ENCODE measurements around the gene RNPS1.

The RNPS1 gene

DNA sequence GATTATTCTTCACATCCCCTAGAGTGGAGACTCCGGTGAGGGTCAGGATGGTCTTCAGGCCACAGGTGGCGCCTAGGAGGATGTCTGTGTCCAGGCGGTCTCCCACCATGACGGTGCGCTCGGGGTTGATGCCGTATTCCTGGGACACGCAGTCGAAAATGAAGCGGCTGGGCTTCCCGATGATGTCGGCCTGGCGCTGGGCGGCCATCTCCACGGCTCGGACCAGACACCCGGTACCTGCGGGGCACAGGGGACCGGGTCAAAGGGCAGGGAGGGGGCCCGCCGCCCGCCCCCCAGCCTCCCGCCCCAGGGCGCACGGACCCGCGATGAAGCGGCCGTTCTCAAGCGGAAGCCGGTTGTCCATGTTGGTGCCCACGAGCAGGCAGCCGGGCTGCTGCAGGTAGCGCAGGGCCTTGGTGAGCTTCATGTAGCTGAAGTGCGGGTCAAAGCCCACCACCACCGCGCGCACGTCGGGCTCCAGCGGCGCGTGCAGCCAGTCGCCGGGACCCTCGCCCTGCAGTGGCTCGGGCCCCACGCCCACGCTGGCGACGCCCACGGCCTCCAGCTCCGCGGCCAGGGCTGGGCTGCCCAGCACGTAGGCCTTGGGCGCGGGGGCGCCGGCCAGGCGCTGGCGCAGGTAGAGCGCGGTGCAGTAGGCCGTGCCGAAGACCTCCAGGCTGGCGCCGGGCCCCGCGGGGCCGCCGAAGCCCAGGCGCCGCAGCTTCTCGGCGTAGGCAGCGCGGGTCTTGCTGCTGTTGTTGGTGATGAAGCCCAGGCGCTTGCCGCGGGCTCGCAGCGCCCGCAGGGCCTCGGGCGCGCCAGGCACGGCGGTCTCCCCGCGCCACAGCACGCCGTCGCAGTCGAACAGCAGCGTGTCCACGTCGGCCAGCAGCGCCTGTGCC is 53.9 kb downstream of the RNPS1 start:
- H3K27ac ChIP-seq (replicated peaks), result peak overlapping the region; percentile 60
- DNase-seq (ENCODE audit: low read depth in 1 of 2, low spot score in 1 of 2), result peak in 1 of 2 experiments; percentile 65
- peak overlapping the region; percentile 87 for H3K4me3 ChIP-seq (replicated peaks; ENCODE audit: insufficient read depth, low read length)
- no peak for TF ChIP-seq POLR2AphosphoS5 (IDR thresholded peaks at IDR 0.05; ENCODE audit: low read depth)
- TF ChIP-seq, protein P1, sequence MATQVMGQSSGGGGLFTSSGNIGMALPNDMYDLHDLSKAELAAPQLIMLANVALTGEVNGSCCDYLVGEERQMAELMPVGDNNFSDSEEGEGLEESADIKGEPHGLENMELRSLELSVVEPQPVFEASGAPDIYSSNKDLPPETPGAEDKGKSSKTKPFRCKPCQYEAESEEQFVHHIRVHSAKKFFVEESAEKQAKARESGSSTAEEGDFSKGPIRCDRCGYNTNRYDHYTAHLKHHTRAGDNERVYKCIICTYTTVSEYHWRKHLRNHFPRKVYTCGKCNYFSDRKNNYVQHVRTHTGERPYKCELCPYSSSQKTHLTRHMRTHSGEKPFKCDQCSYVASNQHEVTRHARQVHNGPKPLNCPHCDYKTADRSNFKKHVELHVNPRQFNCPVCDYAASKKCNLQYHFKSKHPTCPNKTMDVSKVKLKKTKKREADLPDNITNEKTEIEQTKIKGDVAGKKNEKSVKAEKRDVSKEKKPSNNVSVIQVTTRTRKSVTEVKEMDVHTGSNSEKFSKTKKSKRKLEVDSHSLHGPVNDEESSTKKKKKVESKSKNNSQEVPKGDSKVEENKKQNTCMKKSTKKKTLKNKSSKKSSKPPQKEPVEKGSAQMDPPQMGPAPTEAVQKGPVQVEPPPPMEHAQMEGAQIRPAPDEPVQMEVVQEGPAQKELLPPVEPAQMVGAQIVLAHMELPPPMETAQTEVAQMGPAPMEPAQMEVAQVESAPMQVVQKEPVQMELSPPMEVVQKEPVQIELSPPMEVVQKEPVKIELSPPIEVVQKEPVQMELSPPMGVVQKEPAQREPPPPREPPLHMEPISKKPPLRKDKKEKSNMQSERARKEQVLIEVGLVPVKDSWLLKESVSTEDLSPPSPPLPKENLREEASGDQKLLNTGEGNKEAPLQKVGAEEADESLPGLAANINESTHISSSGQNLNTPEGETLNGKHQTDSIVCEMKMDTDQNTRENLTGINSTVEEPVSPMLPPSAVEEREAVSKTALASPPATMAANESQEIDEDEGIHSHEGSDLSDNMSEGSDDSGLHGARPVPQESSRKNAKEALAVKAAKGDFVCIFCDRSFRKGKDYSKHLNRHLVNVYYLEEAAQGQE (IDR thresholded peaks at IDR 0.05; ENCODE audit: insufficient replicate concordance, low read depth), result no peak
- no peaks in the 10 kb centered on the region for H3K27me3 ChIP-seq (ENCODE audit: insufficient read depth, poor library complexity, severe bottlenecking)

DNA sequence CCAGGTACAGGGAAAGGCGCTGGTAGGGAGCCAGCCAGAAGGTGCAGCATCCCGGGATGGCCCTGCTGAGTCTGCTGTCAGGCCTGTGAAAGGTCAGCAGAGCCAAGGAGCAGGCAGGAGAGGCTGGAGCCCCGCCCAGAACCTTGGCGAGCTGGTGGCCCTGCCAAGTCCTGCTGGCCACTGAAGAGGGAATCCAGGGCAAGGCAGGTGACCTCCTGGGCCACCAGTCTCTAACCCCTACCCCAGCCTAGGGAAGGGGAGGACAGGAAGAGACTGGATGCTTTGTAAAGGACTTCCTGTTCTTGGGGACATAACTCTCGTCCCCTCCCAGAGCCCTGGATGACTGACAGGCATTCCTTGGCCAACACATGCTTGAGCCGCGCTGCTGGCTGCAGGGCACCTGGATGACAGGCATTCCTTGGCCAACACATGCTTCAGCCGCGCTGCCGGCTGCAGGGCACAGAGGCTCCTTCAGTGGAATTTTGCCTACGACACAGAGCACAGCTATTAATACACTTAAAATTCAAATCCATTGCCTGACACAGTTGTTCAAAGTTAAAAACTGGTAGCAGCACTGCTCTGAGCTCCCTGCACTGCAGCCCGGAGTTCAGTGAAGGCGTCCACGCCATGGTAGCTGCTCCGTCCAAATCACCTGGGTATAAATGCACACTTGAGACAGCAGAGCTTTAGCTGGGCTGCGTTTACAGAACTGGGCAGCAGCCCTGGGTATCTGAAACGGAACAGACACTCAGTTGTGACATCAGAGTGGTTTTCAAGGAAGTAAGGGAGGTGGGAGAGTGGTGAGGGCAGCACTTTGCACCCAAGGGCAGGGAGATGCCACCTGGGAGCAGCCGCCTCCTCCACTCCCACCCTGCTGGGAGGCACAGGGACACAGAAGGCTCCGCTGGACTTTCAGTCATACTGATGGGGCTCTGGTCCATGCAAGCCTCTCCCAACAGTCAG is 55.3 kb downstream of the RNPS1 start:
- Histone ChIP-seq H3K4me3 (replicated peaks; ENCODE audit: insufficient read depth, low read length) (peak overlapping the region; percentile 87), H3K27ac (replicated peaks) (peak overlapping the region; percentile 60), H3K27me3 (ENCODE audit: insufficient read depth, poor library complexity, severe bottlenecking) (no peaks in the 10 kb centered on the region)
- no peak for TF ChIP-seq GABPA (IDR thresholded peaks at IDR 0.05; ENCODE audit: low read depth)
- peak; percentile 75; the same call in 1 of the 2 replicates for TF ChIP-seq SPI1 (IDR thresholded peaks at IDR 0.05; ENCODE audit: borderline replicate concordance, low read depth)
- TF ChIP-seq POLR2AphosphoS5 (IDR thresholded peaks at IDR 0.05; ENCODE audit: low read depth), result peak; percentile 59
- DNase-seq (ENCODE audit: low read depth in 1 of 2, low spot score in 1 of 2), result peak; percentile 52 to 83

DNA sequence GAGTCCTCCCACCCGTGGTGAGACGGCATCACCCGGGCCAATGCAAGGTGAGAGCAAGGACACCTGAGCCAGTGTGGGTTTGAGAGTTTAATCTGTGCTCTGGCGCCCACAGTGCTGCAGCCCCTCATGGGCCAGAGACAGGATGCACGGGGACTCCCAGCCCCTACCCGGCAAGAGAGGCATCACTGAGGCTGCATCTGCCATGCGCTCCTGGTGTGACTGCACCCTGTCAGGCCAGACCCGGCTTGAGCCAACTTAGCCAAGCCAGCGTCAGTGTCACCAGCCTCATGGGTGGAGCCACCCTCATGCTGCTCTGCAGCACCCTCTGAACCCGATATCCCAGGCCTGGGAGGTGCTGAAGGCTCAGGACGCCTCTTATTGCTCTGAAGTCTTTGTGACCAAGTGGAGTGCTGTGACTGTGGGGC is 56.0 kb downstream of the RNPS1 start:
- peak in 1 of 2 experiments; percentile 18 for DNase-seq (ENCODE audit: low read depth in 1 of 2, low spot score in 1 of 2)
- H3K27ac ChIP-seq (replicated peaks), result peak overlapping the region; percentile 60
- TF ChIP-seq SPI1 (IDR thresholded peaks at IDR 0.05; ENCODE audit: borderline replicate concordance, low read depth), result no peak
- TF ChIP-seq POLR2AphosphoS5 (IDR thresholded peaks at IDR 0.05; ENCODE audit: low read depth), result peak; percentile 72
- no peaks in the 10 kb centered on the region for H3K27me3 ChIP-seq (ENCODE audit: insufficient read depth, poor library complexity, severe bottlenecking)
- H3K4me3 ChIP-seq (replicated peaks; ENCODE audit: insufficient read depth, low read length), result peak overlapping the region; percentile 87; the same call in 1 of the 2 replicates

DNA sequence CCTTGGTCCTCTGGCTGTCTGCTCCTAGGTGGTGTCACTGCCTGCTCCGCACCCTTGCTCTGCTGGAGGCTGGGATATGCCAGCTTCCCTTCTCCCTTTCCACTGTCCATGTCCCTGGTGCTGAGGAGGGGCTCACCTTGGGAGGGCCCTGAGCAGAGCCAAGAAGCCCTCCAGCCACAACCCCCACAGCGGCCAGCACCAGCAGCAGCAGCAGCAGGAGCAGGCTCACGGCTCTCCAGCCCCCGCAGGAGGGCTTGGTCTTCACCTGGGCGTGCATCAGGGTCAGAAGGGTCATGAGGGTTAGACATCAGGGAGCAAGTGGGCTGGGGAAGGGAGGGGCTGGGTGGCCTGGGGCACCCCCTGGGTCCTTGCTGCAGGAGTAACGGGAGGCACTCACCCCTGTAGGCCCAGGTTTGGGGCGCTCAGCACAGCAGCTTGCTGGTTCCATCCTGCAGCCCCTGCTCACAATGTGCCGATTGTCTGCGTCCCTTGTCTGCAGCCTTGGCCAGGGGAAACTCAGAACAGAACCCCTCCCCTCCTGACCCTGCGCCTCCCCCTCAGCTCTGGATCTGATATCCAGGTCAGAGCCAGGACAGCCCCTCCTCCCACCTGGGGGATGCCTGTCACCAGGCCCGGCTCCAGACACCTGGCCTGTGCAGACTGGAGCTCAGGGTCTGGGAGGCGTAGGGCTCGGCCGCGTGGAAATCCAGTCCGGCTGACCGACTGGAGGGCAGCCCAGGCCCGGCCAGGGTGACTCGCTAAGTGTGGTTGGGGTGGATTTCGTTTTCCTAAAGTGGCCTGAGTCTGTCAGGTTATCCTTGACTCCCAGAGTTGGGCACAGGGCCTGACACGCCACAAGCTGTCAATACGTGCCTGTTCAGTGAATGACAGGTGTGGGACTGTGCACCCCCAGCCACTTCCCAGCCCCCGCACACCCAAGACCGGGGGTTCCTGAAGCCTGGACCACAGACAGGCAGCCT is 57.2 kb downstream of the RNPS1 start, which contains the start of gene BRICD5:
Gene BRICD5 (minus strand): TSS at position 478 of the 980 bp plus-strand sequence. CDS start 30 bp downstream, at position 448.
- no peak for DNase-seq (ENCODE audit: low read depth in 1 of 2, low spot score in 1 of 2)
- Histone ChIP-seq H3K4me3 (replicated peaks; ENCODE audit: insufficient read depth, low read length) (no peak within 1 kb of the TSS), H3K27me3 (ENCODE audit: insufficient read depth, poor library complexity, severe bottlenecking) (no peaks in the 10 kb centered on the region), H3K27ac (replicated peaks) (no peak within 1 kb of the TSS)
- TF ChIP-seq, protein P1 (IDR thresholded peaks at IDR 0.05; ENCODE audit: insufficient replicate concordance, low read depth), result no peak
- TF ChIP-seq GABPA (IDR thresholded peaks at IDR 0.05; ENCODE audit: low read depth) (no peak), SPI1 (IDR thresholded peaks at IDR 0.05; ENCODE audit: borderline replicate concordance, low read depth) (no peak), POLR2AphosphoS5 (IDR thresholded peaks at IDR 0.05; ENCODE audit: low read depth) (peak; percentile 23)
- TF ChIP-seq, protein P2, sequence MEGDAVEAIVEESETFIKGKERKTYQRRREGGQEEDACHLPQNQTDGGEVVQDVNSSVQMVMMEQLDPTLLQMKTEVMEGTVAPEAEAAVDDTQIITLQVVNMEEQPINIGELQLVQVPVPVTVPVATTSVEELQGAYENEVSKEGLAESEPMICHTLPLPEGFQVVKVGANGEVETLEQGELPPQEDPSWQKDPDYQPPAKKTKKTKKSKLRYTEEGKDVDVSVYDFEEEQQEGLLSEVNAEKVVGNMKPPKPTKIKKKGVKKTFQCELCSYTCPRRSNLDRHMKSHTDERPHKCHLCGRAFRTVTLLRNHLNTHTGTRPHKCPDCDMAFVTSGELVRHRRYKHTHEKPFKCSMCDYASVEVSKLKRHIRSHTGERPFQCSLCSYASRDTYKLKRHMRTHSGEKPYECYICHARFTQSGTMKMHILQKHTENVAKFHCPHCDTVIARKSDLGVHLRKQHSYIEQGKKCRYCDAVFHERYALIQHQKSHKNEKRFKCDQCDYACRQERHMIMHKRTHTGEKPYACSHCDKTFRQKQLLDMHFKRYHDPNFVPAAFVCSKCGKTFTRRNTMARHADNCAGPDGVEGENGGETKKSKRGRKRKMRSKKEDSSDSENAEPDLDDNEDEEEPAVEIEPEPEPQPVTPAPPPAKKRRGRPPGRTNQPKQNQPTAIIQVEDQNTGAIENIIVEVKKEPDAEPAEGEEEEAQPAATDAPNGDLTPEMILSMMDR (IDR thresholded peaks at IDR 0.05; ENCODE audit: insufficient read depth, low read length), result no peak
